ENCODE data around the gene FAF1. TPM values are rescaled to one million over a fixed set of nuclear protein-coding genes. Genes with fewer than 3 reads are reported as not detected.

Gene FAF1
- total and polyA plus RNA-seq, 8 donors = 20.1 to 144 (median 27.4) TPM

- Histone ChIP-seq H3K36me3 (peaks cover 0 to 36% (median 17%) of the 10 kb centered on the region in 4 donors), H3K27ac (no peak overlapping the region), H3K4me3 (no peak overlapping the region), H3K4me1 (no peaks in the 10 kb centered on the region), H3K27me3 (no peaks in the 10 kb centered on the region), H3K9me3 (peaks cover 0 to 8% (median 4%) of the 10 kb centered on the region in 4 donors)
- intact Hi-C loops (cut with DNase I; ENCODE audit: low total_unique reads) = no loop called here
- DNase-seq = no peak
- TF ChIP-seq CTCF (IDR thresholded peaks at IDR 0.05) = no peak
- TF ChIP-seq POLR2AphosphoS5 (IDR thresholded peaks at IDR 0.05) = no peak
- TF ChIP-seq POLR2A (IDR thresholded peaks at IDR 0.05) = no peak
- TF ChIP-seq EP300 (IDR thresholded peaks at IDR 0.05) = no peak
- 76 to 90% (median 81%) methylated on average over 3 of the region's 3 CpGs for WGBS, 5 donors
Measured at GRCh38 chr1:50527249-50527986, 432.6 kb downstream of the FAF1 start.

DNA sequence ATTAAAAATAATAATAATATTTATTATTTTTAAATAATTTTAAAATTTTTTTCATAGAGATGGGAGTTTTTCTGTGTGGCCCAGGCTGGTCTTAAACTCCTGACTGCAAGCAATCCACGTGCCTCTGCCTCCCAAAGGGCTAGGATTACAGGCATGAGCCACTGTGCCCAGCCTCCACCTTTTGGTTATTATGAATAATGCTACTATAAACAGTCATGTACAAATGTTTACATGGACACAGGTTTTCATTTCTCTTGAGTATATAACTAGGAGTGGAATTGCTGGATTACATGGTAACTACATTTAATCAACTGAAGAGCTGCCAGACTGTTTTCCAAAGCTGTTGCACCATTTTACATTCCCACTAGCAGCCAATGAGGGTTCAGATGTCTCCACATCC, 433.6 kb downstream of the FAF1 start:
- H3K4me1 ChIP-seq = no peaks in the 10 kb centered on the region
- intact Hi-C loops (cut with DNase I; ENCODE audit: low total_unique reads) = no loop called here
- peaks cover 0 to 8% (median 4%) of the 10 kb centered on the region in 4 donors for H3K9me3 ChIP-seq
- TF ChIP-seq POLR2A (IDR thresholded peaks at IDR 0.05) = no peak
- TF ChIP-seq CTCF (IDR thresholded peaks at IDR 0.05) = no peak
- no peak for TF ChIP-seq POLR2AphosphoS5 (IDR thresholded peaks at IDR 0.05)
- H3K36me3 ChIP-seq = peaks cover 0 to 36% (median 22%) of the 10 kb centered on the region in 4 donors
- no peak overlapping the region for H3K27ac ChIP-seq
- no peaks in the 10 kb centered on the region for H3K27me3 ChIP-seq
- no peak for DNase-seq
- H3K4me3 ChIP-seq = no peak overlapping the region
- WGBS, 5 donors = 95 to 100% (median 96%) methylated on average over 1 of the region's 1 CpG

DNA sequence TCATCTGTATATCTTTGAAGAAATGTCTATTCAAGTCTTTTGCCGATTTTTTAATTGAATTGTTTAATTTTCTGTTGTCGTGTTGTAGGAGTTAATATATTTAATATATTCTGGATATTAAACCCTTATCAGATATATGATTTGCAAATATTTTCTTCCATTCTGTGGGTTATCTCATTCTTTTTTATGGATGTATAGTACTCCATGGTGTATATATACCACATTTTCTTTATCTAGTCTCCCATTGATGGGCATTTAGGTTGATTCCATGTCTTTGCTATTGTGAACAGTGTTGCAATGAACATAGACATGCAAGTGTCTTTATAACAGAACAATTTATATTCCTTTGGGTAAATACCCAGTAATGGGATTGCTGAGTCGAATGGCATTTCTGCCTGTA, 436.5 kb downstream of the FAF1 start:
- WGBS, 5 donors = 97 to 99% (median 98%) methylated on average over 3 of the region's 3 CpGs
- intact Hi-C loops (cut with DNase I; ENCODE audit: low total_unique reads) = no loop called here
- Histone ChIP-seq H3K9me3 (peaks cover 0 to 8% (median 4%) of the 10 kb centered on the region in 4 donors), H3K36me3 (peaks cover 0 to 34% (median 23%) of the 10 kb centered on the region in 4 donors), H3K27me3 (no peaks in the 10 kb centered on the region), H3K4me3 (no peak overlapping the region), H3K27ac (no peak overlapping the region), H3K4me1 (no peaks in the 10 kb centered on the region)
- no peak for DNase-seq
- TF ChIP-seq POLR2A (IDR thresholded peaks at IDR 0.05) (no peak), CTCF (IDR thresholded peaks at IDR 0.05) (no peak), POLR2AphosphoS5 (IDR thresholded peaks at IDR 0.05) (no peak), EP300 (IDR thresholded peaks at IDR 0.05) (no peak)

GRCh38 chr1:50522691-50523342, 437.2 kb downstream of the FAF1 start:
- peaks cover 0 to 31% (median 20%) of the 10 kb centered on the region in 4 donors for H3K36me3 ChIP-seq
- DNase-seq = no peak
- 96 to 100% (median 100%) methylated on average over 1 of the region's 1 CpG for WGBS, 5 donors
- no peak overlapping the region for H3K4me3 ChIP-seq
- TF ChIP-seq EP300 (IDR thresholded peaks at IDR 0.05) (no peak), POLR2A (IDR thresholded peaks at IDR 0.05) (no peak), POLR2AphosphoS5 (IDR thresholded peaks at IDR 0.05) (no peak), CTCF (IDR thresholded peaks at IDR 0.05) (no peak)
- H3K4me1 ChIP-seq = no peaks in the 10 kb centered on the region
- H3K9me3 ChIP-seq = peaks cover 0 to 8% (median 4%) of the 10 kb centered on the region in 4 donors
- no peaks in the 10 kb centered on the region for H3K27me3 ChIP-seq
- H3K27ac ChIP-seq = no peak overlapping the region
- intact Hi-C loops (cut with DNase I; ENCODE audit: low total_unique reads) = no loop called here
